HT-29 (cell line): ENCODE data around the gene FAM78A. TPM values are rescaled to one million over a fixed set of nuclear protein-coding genes. Genes with fewer than 3 reads are reported as not detected.
A peak's percentile ranks its signal among the peaks of the same experiment; 100 is the strongest.

Source experiments
- DNase-seq: peaks from one replicate; pipeline ENCODE4 v3.0.0-alpha.2; 2015; ENCODE audit warnings: low spot score
- total RNA-seq: library from RNA; depleted of rRNA; stranded (reverse); fragments of >200 nt; shearing (Covaris generic); gene quantifications from 2 replicates; pipeline ENCODE4 v1.2.3, GENCODE V29; 2014; rRNA removed

The FAM78A gene, protein sequence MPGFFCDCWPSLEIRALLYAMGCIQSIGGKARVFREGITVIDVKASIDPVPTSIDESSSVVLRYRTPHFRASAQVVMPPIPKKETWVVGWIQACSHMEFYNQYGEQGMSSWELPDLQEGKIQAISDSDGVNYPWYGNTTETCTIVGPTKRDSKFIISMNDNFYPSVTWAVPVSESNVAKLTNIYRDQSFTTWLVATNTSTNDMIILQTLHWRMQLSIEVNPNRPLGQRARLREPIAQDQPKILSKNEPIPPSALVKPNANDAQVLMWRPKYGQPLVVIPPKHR
- total RNA-seq: 0.57 and 1.2 TPM in 2 replicates

DNA sequence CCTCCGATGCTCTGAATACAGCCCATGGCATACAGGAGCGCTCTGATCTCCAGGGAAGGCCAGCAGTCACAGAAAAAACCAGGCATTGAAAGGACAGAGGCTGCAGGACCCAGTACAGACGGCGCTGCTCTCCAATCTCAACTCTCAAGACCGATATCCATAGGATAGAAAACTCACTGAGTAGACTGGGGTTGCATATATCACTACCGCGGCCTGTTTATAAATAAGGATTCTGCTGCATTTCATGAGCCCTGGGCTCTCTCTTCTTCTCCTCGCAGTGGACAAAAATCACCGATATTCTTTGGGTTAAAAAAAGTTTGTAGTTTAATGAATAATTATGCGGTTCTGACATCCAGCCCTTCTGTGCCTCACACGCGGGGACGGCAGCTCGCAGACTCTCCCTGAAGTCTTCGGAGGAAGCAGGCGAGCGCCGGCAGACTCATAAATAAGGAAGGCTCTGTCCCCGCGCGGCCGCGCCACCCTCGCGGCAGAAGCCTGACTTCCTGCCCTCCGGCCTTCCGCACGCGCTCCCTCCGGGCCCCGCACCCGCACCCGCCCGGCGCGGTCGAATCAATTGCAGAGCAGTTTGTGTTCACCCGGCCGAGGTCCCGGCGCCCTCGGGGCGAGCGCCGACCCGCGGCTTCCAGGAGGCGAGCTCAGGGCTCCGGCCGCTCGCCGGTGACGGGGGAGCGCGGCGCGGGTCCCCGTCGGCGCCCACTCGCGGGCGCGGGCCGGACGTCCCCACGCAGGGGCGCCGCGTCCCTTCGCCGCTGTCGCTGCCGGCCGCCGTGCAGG, at the start of gene FAM78A:
Gene FAM78A (minus strand): TSS at position 417 of the 795 bp plus-strand sequence. CDS start 331 bp downstream, at position 86.
- no peak for DNase-seq

DNA sequence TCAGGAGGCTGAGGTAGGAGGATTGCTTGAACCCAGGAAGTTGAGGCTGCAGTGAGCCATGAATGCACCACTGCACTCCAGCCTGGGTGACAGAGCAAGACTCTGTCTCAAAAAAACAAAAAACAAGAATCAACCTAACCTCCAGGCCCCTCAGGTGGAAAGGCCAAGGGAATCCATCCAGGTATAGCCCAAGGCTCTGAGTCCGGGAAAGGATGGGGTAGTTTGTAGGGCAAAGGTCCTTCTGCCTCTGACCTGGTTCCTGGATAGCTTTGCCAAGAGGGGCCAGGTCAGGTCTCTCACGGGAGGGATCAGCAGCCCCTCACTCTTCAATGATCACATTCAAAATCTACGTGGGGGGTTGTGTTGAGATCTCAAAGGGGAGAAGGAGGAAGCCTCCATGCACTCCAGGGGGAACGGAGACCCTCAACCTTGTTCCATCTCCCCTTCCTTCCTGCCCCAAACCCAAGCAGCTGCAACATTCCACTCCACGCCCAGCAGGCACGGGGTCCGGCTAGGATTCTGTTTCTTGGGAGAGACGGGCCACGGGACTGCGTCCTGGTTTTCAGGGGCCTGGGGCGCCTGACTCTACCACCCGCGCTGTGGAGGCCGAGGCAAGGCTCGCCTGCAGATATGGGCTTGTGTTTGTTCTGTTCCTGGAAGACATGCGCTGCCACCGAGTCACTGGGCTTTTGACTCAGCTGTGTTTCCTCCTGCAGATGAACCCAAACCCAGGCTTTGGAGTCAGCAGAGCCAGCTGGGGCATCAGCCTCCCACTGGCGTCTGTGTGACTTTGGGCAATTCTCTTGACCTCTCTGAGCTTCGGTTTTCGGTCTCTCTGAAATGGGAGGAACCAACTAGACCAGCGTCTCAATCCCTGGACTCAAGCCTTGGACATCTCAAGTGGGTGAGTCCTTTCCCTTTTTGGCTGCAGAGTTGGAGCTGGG, 48.7 kb upstream of the FAM78A start:
- DNase-seq: no peak

DNA sequence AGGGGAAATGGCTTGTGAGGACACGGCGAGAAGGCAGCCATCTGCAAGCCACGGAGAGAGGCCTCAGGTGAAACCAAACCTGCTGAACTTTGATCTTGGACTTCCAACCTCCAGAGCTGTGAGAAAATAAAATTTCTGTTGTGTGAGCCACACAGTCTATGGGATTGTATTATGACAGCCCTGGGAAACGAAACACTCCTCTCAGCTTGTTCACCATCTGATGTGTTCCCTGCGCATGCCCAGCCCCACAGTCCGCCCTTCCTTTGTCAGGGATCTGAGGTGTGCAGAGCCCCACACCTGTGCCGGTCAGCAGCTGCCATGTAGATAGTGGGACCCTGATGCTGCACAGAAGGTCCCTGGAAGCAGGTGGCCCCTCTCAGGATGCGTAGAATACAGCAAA, 47.3 kb upstream of the FAM78A start:
- DNase-seq: no peak

DNA sequence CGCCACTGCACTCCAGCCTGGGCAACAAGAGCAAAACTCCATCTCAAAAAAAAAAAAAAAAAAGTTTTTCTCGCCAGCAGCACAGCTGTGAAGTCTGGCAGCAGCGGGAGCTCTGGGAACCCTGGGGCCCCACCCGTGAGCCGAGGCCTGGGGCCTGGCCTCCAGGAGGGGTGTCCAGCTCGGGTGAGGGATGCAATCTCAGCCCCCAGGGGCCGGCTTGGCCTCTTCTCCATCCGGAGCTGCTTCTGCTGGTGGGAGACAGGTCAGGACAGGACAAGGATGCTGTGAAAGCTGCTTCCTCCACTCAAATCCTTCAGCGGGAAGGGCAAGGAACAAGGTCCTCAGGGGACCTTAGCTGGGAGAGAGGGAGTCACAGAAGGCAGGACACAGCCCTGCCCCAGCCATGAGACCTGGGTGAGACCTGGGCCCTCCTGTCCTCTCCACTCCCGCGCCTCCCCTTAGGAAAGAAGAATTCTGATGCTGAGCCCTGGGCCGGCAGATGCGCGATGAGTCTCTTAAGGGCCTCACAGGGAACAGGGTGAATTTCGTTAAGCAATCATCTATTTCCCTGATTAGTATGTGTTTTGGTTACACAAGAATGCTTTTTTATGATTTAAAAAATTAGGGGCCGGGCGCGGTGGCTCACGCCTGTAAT, 43.8 kb upstream of the FAM78A start:
- DNase-seq: no peak

DNA sequence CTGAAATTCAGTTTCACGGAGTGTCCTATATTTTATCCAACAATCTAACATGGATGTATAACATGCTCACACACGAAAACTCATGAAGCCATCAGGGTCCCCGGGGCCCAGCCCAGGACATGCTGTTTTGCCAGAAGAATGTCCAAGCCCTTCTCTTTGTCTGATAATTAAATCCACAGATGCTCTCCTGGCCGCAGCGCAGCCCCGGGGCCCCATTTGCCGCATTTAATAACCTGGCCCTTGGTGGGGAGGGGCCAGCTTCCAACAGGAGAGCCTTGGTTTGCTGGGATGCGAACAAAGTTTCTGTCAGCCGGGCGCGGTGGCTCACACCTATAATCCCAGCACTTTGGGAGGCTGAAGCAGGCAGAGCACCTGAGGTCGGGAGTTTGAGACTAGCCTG, 43.2 kb upstream of the FAM78A start:
- no peak for DNase-seq

DNA sequence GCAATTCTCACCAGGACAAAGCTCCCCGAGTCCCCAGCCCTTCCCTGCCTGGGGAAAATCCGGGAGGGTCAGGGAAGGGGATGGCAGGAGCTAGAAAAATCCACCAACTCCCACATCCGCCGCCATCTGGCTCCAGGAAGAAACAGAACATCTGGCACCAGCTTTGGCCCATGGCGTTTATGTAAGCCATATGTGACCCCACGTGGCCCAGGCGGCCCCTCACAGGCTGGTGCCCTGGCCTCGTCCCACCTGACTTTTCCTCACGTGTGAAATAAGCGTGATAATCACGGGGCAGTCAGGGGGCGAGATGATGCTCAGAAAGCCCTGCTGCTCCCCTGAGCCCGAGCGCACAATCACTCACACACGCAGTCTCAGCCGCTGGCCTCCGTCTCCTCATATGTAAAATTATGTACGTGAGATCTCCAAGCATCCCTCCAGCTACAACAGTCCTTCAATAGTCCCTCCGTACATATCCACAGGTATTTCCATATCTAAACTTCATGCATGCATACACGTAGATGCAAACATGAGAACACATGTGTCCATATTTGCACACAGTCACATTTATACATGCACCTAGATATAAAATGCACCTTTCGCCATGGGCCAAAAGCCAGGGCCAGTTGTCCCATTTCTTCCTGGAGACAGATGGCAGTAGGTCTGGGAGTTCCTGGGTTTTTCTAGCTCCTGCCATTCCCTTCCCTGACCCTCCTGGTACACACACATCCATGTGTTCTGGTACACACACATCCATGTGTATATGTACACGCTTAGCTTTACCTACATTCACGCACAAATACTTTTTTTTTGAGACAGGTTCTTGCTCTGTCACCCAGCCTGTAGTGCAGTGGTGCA, 42.1 kb upstream of the FAM78A start:
- no peak for DNase-seq

DNA sequence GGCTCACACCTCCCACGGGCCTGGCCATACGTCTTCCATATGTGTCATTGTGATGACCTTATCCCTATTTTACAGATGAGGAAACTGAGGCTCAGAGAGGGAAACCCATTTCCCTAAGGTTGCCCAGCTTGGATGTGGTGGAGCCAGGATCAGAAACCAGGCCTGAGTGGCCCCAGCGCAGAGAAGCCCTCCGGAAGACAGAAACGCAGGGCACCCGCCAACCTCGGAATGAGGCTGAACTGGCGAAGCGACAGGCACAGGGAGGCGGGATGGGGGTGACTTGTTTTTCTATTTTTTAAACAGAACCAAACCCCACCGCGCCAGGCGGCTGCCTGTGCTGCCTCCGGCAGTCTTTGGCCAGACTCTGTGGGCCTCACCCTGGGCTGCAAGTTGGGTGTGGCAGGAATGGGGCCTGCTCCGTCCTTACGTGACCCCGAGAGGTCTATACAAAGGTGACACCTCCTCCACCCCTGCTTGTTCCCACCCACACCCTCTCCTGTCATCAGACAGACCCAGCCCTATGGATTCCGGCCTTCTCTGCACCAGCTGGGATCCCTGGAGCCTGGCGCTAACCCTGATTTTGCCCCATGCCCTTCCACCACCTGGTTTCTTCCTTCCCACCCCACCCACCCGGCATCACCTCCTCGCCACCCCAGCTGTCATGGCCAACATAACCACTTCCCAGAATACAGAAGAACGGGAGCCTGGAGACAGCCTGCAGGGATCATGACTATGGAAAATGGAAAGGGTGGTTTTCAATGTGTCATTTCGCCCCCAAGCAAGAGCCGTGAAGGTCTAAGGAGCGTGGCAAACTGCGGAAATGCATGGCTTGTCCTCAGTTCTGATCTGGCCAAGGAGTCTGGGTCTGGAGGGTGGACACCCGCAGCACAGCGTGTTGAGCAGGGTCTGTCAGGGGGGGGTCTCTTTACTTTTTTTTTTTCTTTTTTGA, 36.8 kb upstream of the FAM78A start:
- no peak for DNase-seq

DNA sequence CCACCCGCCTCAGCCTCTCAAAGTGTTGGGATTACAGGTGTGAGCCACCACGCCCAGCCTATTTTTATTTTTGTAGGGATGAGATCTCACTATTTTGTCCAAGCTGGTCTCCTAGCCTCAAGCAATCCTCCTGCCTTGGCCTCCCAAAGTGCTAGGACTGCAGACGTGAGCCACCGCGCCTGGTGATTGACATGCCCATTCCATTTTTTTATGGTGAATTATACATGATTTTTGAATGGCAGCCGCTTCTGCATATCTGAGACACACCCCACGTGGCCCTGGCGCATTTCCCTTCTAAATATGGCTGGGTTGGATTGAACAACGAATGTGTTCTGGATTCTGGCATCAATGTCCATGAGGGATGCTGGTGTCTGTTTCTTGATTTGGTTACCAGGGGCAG, 35.9 kb upstream of the FAM78A start:
- DNase-seq: no peak

DNA sequence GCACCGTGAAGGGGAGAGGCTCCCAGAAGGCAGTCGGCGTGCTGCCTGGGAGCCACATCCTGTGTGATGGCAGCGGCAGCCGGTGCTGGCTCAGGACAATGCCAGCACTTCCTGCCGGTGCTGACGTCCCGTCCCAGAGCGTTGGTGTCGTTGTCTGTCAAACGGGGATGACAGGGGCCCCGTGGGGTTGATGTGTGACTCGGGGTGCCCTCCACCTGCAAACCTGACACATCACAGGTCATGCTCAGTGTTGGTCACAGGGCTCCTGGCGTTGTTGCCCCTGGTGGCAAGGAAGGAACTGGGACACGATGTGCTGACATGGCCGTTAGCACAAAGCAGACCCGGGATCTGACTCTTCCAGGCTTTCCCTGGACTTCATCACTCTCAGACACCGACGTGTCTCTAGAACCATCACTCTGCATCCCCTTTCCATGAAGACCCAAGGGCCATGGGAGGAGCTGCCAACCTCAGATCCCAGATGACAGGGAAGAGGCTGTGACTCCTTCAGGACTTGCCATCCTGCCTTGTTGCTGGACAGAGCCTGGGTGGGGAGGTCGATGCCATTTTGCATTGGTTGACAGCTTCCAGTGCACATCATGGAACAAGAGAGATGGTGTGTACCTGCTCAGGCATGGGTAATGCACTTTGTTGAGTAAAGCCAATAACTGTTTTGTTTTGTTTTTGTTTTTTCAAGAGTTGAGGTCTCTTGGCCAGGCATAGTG, 34.7 kb upstream of the FAM78A start:
- no peak for DNase-seq

DNA sequence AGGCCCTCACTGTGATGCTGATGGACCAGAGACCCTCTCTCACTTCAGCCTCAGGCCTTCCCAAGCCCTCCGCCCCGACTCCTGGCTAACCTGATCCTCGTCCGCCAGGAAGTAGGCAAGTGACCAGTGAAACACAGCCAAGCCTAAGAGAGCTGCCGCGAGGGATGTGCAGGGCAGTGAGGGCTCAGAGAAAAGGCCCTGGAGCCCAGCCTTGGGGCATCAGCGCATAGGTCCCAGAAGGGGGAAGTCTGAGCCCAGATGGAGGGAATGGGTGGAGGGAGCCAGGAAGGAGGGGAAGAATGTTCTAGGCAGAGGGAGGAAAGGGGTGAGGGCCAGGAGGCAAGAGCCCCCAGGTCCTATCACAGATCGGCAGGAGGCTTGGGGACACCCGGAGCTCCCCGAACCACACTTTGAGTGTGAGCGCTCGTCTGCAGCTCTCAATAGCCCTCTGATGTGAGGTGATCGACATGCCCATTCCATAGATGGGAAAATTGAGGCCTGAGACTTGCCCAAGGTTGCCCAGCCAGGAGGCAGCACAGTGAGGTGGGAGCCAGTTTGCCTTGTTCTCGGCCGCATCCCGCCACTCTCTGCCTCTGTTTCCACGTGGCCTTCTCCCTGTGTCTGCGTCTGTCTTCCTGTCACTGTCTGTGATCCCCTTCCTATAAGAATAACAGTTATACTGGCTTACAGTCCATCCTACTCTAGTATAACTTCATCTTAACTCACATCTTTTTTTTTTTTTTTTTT, 33.4 kb upstream of the FAM78A start:
- no peak for DNase-seq

DNA sequence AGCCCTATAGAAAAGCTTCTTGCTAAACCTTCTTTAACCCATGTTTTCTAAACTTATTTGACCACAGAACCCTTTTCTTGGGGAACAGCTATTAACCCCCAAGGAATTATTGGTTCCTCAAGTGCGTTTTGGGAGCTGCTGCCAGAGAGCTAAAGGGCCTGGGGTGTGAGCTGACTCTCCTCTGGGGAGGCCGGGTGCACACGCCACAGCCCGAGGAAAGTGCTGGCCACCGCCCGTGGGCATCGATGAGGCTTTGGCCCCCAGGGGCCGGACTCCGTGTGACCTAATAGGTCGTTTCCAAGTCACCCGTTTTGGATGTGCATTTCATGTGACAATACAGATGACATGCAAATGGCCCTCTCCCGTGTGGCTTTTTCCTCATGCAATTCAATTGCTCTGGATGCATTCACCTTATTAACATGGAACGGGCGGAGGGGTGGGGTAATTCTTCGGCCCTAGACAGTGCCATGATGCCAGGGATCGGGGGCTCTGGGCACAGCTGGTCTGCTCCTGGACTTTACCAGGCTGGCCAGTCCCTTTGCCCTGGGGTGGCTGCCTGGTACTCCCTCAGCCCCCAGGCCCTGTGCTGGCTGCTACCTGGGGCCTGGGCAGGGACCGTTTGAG, 32.7 kb upstream of the FAM78A start:
- no peak for DNase-seq

DNA sequence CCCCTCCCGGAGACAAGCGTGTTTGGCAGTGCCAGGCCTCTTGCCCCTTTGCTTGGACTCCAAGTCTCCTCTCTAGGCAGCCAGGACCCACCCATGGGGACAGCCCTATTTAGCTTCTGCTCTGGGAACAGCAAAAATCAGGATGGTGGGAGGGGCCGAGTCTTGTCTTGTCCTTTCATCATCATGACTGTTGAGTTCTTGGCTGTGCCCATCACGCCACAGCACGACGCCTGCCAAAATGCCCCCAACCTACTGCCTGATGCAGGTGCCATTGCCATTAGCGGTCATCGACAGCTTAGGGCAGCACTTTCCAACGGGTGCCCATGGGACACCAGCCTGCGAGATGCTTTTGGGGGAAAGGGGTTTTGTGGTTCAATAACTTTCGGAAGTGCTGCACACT, 32.1 kb upstream of the FAM78A start:
- no peak for DNase-seq

DNA sequence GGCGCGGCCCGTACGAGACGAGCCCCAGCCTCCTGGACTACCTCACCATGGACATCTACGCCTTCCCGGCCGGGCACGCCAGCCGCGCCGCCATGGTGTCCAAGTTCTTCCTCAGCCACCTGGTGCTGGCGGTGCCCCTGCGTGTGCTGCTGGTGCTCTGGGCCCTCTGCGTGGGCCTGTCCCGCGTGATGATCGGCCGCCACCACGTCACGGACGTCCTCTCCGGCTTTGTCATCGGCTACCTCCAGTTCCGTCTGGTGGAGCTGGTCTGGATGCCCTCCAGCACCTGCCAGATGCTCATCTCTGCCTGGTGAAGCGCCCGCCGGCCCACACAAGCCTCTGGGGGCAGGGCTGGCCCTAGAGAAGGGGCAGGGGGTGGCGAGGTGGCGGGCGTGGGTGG, 31.7 kb upstream of the FAM78A start:
- DNase-seq: no peak

DNA sequence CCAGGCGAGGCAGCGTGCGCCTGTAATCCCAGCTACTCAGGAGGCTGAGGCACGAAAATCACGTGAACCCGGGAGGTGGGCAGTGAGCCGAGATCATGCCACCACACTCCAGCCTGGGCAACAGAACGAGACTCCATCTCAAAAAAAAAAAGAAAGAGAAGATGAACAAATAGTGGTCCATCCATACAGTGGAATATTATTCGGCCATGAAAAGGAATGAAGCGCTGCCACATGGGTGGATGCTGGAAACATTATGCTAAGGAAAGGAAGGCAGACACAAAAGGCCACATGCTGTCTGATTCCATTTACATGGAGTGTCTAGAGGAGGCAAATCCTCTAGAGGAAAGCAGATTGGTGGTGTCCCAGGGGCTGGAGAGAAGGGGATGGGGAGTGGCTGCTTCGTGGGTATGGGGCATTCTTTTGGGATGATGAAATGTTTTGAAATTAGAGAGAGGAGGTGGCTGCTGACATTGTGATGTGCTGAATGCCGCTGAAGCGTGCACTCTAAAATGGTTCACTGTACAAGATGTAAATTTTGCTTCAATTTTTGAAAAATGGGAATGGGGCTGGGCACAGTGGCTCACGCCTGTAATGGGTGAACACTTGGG, 30.2 kb upstream of the FAM78A start:
- DNase-seq: no peak

DNA sequence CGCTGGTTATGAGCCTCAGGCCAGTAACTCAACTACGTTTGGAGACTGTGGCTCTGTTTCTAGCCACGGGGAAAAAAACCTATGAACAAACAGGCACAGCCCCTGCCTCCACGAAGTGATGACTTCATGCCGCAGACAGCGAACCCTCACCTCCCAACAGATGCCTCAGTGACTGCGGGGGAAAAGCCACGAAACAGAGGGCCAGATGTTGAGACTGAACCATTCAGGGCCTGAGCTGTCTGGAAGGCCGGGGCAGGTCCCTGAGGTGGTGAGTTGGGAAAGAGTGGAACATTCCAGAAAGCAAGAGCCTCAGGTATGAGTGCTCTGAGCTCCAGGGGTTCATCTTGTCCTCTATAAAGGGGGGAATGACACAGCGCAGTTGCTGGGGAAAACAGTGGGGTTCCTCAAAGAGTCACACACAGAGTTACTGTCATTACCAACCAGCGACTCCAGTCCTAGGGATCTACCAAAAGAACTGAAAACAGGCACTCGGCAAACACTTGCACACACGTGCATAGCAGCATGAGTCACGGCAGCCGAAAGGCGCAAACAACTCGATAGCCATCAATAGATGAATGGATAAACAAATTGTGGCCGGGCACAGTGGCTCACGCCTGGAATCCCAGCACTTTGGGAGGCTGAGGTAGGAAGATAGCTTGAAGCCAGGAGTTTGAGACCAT, 28.5 kb upstream of the FAM78A start:
- DNase-seq: peak; percentile 26
